CD4-positive, alpha-beta T cell treated with Interleukin-6 at 100 ng/mL for 8 hours (primary cell): Measurements from ENCODE around the gene KCNJ10.
"Not testable (repeated sequence)": the region's sequence is repeated elsewhere in the genome, so short reads cannot be mapped to it uniquely, and the experiment has no call there.

Experiments used
- DNase-seq: peaks from one replicate; pipeline ENCODE4 v3.0.0-alpha.2; 2020; ENCODE audit warnings: mixed read lengths, low spot score

The KCNJ10 gene

GRCh38 chr1:160061369-160062229 lies 8.4 kb downstream of the KCNJ10 start:
- DNase-seq = no peak

- no peak for DNase-seq
These were observed 11.9 kb downstream of the KCNJ10 start for GRCh38 chr1:160058087-160058486.

GRCh38 chr1:160056648-160057169 lies 13.3 kb downstream of the KCNJ10 start:
- DNase-seq = no peak

GRCh38 chr1:160053548-160054365 lies 16.2 kb downstream of the KCNJ10 start:
- DNase-seq = no peak

- DNase-seq = no peak
These were observed 17.0 kb downstream of the KCNJ10 start for GRCh38 chr1:160052936-160053335.

- DNase-seq = no peak
These were observed 19.3 kb downstream of the KCNJ10 start for GRCh38 chr1:160050619-160051018.

GRCh38 chr1:160050182-160050581 lies 19.8 kb downstream of the KCNJ10 start:
- not testable (repeated sequence) for DNase-seq

GRCh38 chr1:160049101-160049500 lies 20.9 kb downstream of the KCNJ10 start:
- DNase-seq = no peak

- DNase-seq = no peak
These were observed 21.6 kb downstream of the KCNJ10 start for GRCh38 chr1:160048335-160048734.

GRCh38 chr1:160047111-160047991 lies 22.6 kb downstream of the KCNJ10 start:
- no peak for DNase-seq

GRCh38 chr1:160046494-160047110 lies 23.4 kb downstream of the KCNJ10 start:
- DNase-seq = peak; percentile 38

- no peak for DNase-seq
These were observed 24.3 kb downstream of the KCNJ10 start for GRCh38 chr1:160045653-160046052.

- DNase-seq = no peak
These were observed 26.4 kb downstream of the KCNJ10 start for GRCh38 chr1:160043543-160043942.

- no peak for DNase-seq
These were observed 29.5 kb downstream of the KCNJ10 start for GRCh38 chr1:160040476-160040875.

- no peak for DNase-seq
These were observed 37.7 kb downstream of the KCNJ10 start for GRCh38 chr1:160032165-160032820.

- peak; percentile 94 for DNase-seq
These were observed 38.4 kb downstream of the KCNJ10 start, which contains the start of gene PIGM for GRCh38 chr1:160031365-160032164. PIGM (minus strand) TSS chr1:160031990; CDS start chr1:160031739, 251 bp downstream.

GRCh38 chr1:160030657-160031364 lies 39.1 kb downstream of the KCNJ10 start:
- no peak for DNase-seq

- DNase-seq = no peak
These were observed 41.5 kb downstream of the KCNJ10 start for GRCh38 chr1:160028426-160028825.

- DNase-seq = no peak
These were observed 44.6 kb downstream of the KCNJ10 start for GRCh38 chr1:160025314-160025713.
